IMR-90 (cell line): Measurements from ENCODE around the gene UXS1. TPM values are rescaled to one million over a fixed set of nuclear protein-coding genes. Genes with fewer than 3 reads are reported as not detected.

ENCODE experiments used
- ATAC-seq: fragments of 200-7000 bp; cut with Tn5 transposase; 2 replicates; pipeline ENCODE4 v1.9.1; 2020; ENCODE audit warnings: low read depth, mild to moderate bottlenecking, moderate library complexity
- BruUV-seq: library from RNA; stranded (reverse); fragments of 400-500 nt; replicated peaks from 2 replicates; lab custom pipeline; 2021; lab: Mats Ljungman, UMichigan
- CTCF ChIA-PET: fragments of 300-600 bp; formaldehyde crosslinking; extraction: SDS; loops from one replicate; lab custom pipeline; 2021; ENCODE audit warnings: antibody characterized with exemption; lab: Yijun Ruan, JAX
- POLR2A ChIA-PET: fragments of 300-600 bp; sonication (Branson Sonifier 250); formaldehyde crosslinking; loops from one replicate; lab custom pipeline; 2022; ENCODE audit warnings: antibody characterized with exemption; ENCODE audit not compliant: unreplicated experiment; lab: Charles Lee
- DNase-seq: peaks from one replicate; pipeline ENCODE4 v3.0.0; 2013
- H2AFZ ChIP-seq: replicated peaks from 2 replicates; pipeline ENCODE3; 2013; ENCODE audit warnings: low read length, mild to moderate bottlenecking; ENCODE audit not compliant: poor library complexity
- H2AK5ac ChIP-seq: 2 replicates; pipeline ENCODE4 v1.6.1; 2013; ENCODE audit warnings: low read depth, low read length, inconsistent platforms
- H2AK9ac ChIP-seq: replicated peaks from 2 replicates; pipeline ENCODE3; 2013; ENCODE audit warnings: mild to moderate bottlenecking, low read depth, low read length, moderate library complexity; ENCODE audit not compliant: poor library complexity
- H2BK120ac ChIP-seq: 2 replicates; pipeline ENCODE4 v1.6.1; 2013; ENCODE audit warnings: low read depth, low read length, inconsistent platforms
- H2BK15ac ChIP-seq: 3 replicates; pipeline ENCODE4 v1.6.1; 2013; ENCODE audit warnings: low read depth, low read length, inconsistent platforms
- H2BK20ac ChIP-seq: 2 replicates; pipeline ENCODE4 v1.6.1; 2013; ENCODE audit warnings: low read depth, mild to moderate bottlenecking, inconsistent platforms, low read length, moderate library complexity
- H2BK5ac ChIP-seq: 2 replicates; pipeline ENCODE4 v1.6.1; 2013; ENCODE audit warnings: mild to moderate bottlenecking, low read depth, low read length, inconsistent platforms; ENCODE audit not compliant: poor library complexity, severe bottlenecking
- H3K14ac ChIP-seq: replicated peaks from 2 replicates; pipeline ENCODE4 v1.6.1; 2013; ENCODE audit warnings: low read depth, low read length, inconsistent platforms
- H3K18ac ChIP-seq: 2 replicates; pipeline ENCODE4 v1.6.1; 2013; ENCODE audit warnings: low read depth, low read length, control low read depth
- H3K23ac ChIP-seq: 2 replicates; pipeline ENCODE4 v1.6.1; 2013; ENCODE audit warnings: low read depth, low read length, inconsistent platforms
- H3K27ac ChIP-seq: 2 replicates; pipeline ENCODE4 v1.5.1; 2013; ENCODE audit warnings: mild to moderate bottlenecking, control low read depth, low read length; ENCODE audit not compliant: insufficient read depth
- H3K27me3 ChIP-seq: 2 replicates; pipeline ENCODE4 v1.6.1; 2013; ENCODE audit warnings: low read length; ENCODE audit not compliant: control insufficient read depth, insufficient read depth
- H3K36me3 ChIP-seq: 2 replicates; pipeline ENCODE4 v1.6.1; 2013; ENCODE audit warnings: low read length, mixed read lengths; ENCODE audit not compliant: control insufficient read depth, insufficient read depth
- H3K4ac ChIP-seq: 2 replicates; pipeline ENCODE4 v1.6.1; 2013; ENCODE audit warnings: low read depth, low read length, inconsistent platforms
- H3K4me1 ChIP-seq: 2 replicates; pipeline ENCODE4 v1.6.1; 2013; ENCODE audit warnings: low read length, mixed read lengths; ENCODE audit not compliant: control insufficient read depth, insufficient read depth
- H3K4me2 ChIP-seq: 2 replicates; pipeline ENCODE4 v1.6.1; 2013; ENCODE audit warnings: low read depth, mild to moderate bottlenecking, control low read depth, low read length, moderate library complexity
- H3K4me3 ChIP-seq: 2 replicates; pipeline ENCODE4 v1.5.1; 2013; ENCODE audit warnings: low read depth, mild to moderate bottlenecking, control low read depth, low read length, moderate library complexity; ENCODE audit not compliant: insufficient read depth
- H3K56ac ChIP-seq: 2 replicates; pipeline ENCODE4 v1.6.1; 2013; ENCODE audit warnings: low read length, inconsistent platforms; ENCODE audit not compliant: insufficient read depth; ENCODE audit errors: extremely low read depth
- H3K79me1 ChIP-seq, 2 experiments: 2 replicates each; pipeline ENCODE4 v1.6.1; 2013; ENCODE audit warnings: low read length in 2 of 2, inconsistent platforms in 1 of 2, low read depth in 1 of 2
- H3K9ac ChIP-seq: 2 replicates; pipeline ENCODE4 v1.6.1; 2013; ENCODE audit warnings: low read depth, low read length, control low read depth
- H3K9me1 ChIP-seq: 2 replicates; pipeline ENCODE4 v1.6.1; 2013; ENCODE audit warnings: low read length, inconsistent platforms; ENCODE audit not compliant: insufficient read depth
- H3K9me3 ChIP-seq: 2 replicates; pipeline ENCODE4 v1.6.1; 2013; ENCODE audit warnings: low read length; ENCODE audit not compliant: control insufficient read depth, insufficient read depth
- H4K20me1 ChIP-seq: 2 replicates; pipeline ENCODE4 v1.6.1; 2013; ENCODE audit warnings: low read length, inconsistent platforms; ENCODE audit not compliant: insufficient read depth
- H4K5ac ChIP-seq: 2 replicates; pipeline ENCODE4 v1.6.1; 2013; ENCODE audit warnings: mild to moderate bottlenecking, low read depth, low read length, control low read depth
- H4K8ac ChIP-seq, 2 experiments: 2 replicates each; pipeline ENCODE4 v1.6.1; 2013; ENCODE audit warnings: low read depth in 2 of 2, low read length in 2 of 2, control low read depth in 1 of 2, inconsistent platforms in 1 of 2
- H4K91ac ChIP-seq: 2 replicates; pipeline ENCODE4 v1.6.1; 2013; ENCODE audit warnings: low read depth, low read length, inconsistent platforms; ENCODE audit not compliant: insufficient read depth
- BHLHE40 ChIP-seq: fragments of 150-350 bp; IDR thresholded peaks from 2 replicates; pipeline ENCODE4 v1.6.1; 2016; ENCODE audit warnings: mild to moderate bottlenecking, low read depth, low read length
- CEBPB ChIP-seq: IDR thresholded peaks from 2 replicates; pipeline ENCODE4 v1.6.1; 2012; ENCODE audit warnings: low read depth, low read length, improper control_type of control experiment
- MXI1 ChIP-seq: IDR thresholded peaks from 2 replicates; pipeline ENCODE4 v1.6.1; 2012; ENCODE audit warnings: low read depth, mild to moderate bottlenecking, low read length, moderate library complexity, borderline replicate concordance
- WGBS, 2 experiments: methylation state at CpG; one replicate each; pipeline versions ENCODE4 v1.1.5 to v1.1.7; 2013; ENCODE audit warnings: missing lambda C conversion rate in 2 of 2; ENCODE audit not compliant: insufficient read length in 1 of 2; ENCODE audit errors: extremely low coverage in 2 of 2; 5-methylcytosine and 5-hydroxymethylcytosine counted together
- dilution Hi-C: fragments of 300-500 bp; cut with HindIII; formaldehyde crosslinking; loops from one replicate; pipeline ENCODE4 v1.14.3; 2018; ENCODE audit warnings: low sequenced_read_pairs; ENCODE audit not compliant: unreplicated experiment
- in situ Hi-C: fragments of 300-500 bp; cut with MboI; formaldehyde crosslinking; loops from 3 replicates; pipeline ENCODE4 v1.14.3; 2019; ENCODE audit warnings: low sequenced_read_pairs, inconsistent platforms, mixed read lengths
- intact Hi-C: fragments of 100-400 bp; cut with micrococcal nuclease; formaldehyde crosslinking; loops from 2 replicates; pipeline ENCODE4 v1.10.0; 2022
- polyA plus RNA-seq, 3 experiments: library from polyadenylated mRNA; depleted of rRNA; stranded (reverse); fragments of >200 nt; gene quantifications; 2 replicates each; pipeline ENCODE4 v1.2.3, GENCODE V29; 2012; ENCODE audit warnings: low replicate concordance in 1 of 3
- total RNA-seq: library from RNA; depleted of rRNA; stranded (reverse); fragments of >200 nt; gene quantifications from 2 replicates; pipeline ENCODE4 v1.2.3, GENCODE V29; 2012

UXS1 gene
- total and polyA plus RNA-seq, 2 of the 4 experiments (the other 2 are of a cell fraction): 33.7 to 54.3 TPM

DNA sequence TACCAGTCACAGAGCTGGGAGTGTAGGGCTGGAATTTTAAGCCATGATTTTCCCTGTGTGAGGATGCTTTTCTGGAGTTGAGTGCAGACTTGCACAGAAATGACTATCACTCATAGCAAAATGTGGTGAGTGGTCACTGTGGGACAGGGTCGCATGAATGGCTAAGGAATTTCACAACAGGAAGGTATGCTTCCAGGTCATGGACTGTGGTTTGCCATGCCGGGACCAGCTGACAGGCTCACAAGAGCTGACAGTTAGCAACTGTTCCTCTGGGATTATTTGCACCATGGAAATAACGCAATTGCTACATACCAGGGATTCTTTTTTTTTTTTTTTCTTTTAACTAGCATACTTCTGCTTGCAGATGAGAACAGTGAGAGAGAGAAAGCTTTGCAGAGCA lies 3.8 kb upstream of the UXS1 start:
- no peak overlapping the region for H3K4me3 ChIP-seq
- 0 out of 2 replicates have a peak overlapping the region, but pooled peaks have one; percentile 6 for H3K4ac ChIP-seq
- peak overlapping the region; percentile 68; the same call in 1 of the 2 replicates for H2BK120ac ChIP-seq
- peak overlapping the region; percentile 32; the same call in 1 of the 3 replicates for H2BK15ac ChIP-seq
- H3K4me2 ChIP-seq: peak overlapping the region; percentile 80
- H3K27me3 ChIP-seq: peaks cover 5% of the 10 kb centered on the region
- peak overlapping the region; percentile 51 for H2BK5ac ChIP-seq
- H4K20me1 ChIP-seq: no peaks in the 10 kb centered on the region
- TF ChIP-seq MXI1 (peak; percentile 54; the same call in 1 of the 2 replicates), BHLHE40 (no peak), CEBPB (peak; percentile 83; the same call in 1 of the 2 replicates)
- 0 out of 2 replicates have a peak overlapping the region, but pooled peaks have one; percentile 28 for H3K18ac ChIP-seq
- no peak overlapping the region for H3K23ac ChIP-seq
- 0 out of 2 replicates have a peak overlapping the region, but pooled peaks have one; percentile 40 for H3K14ac ChIP-seq
- no peak overlapping the region for H4K91ac ChIP-seq
- H3K9me1 ChIP-seq: no peaks in the 10 kb centered on the region
- H2AK9ac ChIP-seq: no peak overlapping the region
- WGBS, 2 experiments: no CpG with 5 or more reads among the region's 3 CpGs
- ChIA-PET CTCF (interaction anchor here (0.6 kb wide), 3 partner anchors 38 to 1139 kb away, joined by 3 to 4 read pairs (median 3); no protein-coding TSS in a partner anchor), POLR2A (interaction anchor here (0.6 kb wide), 1 partner anchor 9 kb away, joined by 6 read pairs; no protein-coding TSS in a partner anchor)
- no peaks in the 10 kb centered on the region for H3K9me3 ChIP-seq
- no peak overlapping the region for H4K5ac ChIP-seq
- no peaks in the 10 kb centered on the region for H3K36me3 ChIP-seq
- ATAC-seq (peak; percentile 44), DNase-seq (peak; percentile 92)
- in situ Hi-C loops: no loop called here
- no TSS peak for BruUV-seq
- intact Hi-C loops: loop anchor here (10.0 kb wide), 1 partner anchor 623 kb away; no protein-coding TSS in a partner anchor
- H2AK5ac ChIP-seq: no peak overlapping the region; the same call in 1 of the 2 replicates
- dilution Hi-C loops: no loop called here
- peak overlapping the region; percentile 75; the same call in 1 of the 2 replicates for H2BK20ac ChIP-seq
- peak overlapping the region in 1 of 2 experiments; percentile 44; a peak in 2 of 4 replicates for H4K8ac ChIP-seq
- no peak overlapping the region for H3K56ac ChIP-seq
- H3K9ac ChIP-seq: no peak overlapping the region
- H3K27ac ChIP-seq: peak overlapping the region; percentile 9; the same call in 1 of the 2 replicates
- H3K4me1 ChIP-seq: peaks cover 8% of the 10 kb centered on the region
- peak overlapping the region; percentile 52 for H2AFZ ChIP-seq
- H3K79me1 ChIP-seq: peaks cover 0 to 6% of the 10 kb centered on the region in 2 experiments; a peak in 1 of 4 replicates
